Progenitor cell of endocrine pancreas (in vitro differentiated cells): Measurements from ENCODE around the gene BMP2K. TPM values are rescaled to one million over a fixed set of nuclear protein-coding genes. Genes with fewer than 3 reads are reported as not detected.

Experiments used
- DNase-seq: peaks from one replicate; pipeline ENCODE4 v3.0.0; 2021; ENCODE audit warnings: low spot score; ENCODE audit not compliant: unreplicated experiment
- H3K27ac Mint-ChIP-seq: 2 replicates; pipeline ENCODE4 v1.8.0; 2021; ENCODE audit warnings: mild to moderate bottlenecking, moderate library complexity, mixed read lengths
- H3K27me3 Mint-ChIP-seq: 2 replicates; pipeline ENCODE4 v1.8.0; 2021; ENCODE audit warnings: mixed read lengths
- H3K36me3 Mint-ChIP-seq: 2 replicates; pipeline ENCODE4 v1.8.0; 2022; ENCODE audit warnings: mixed read lengths; ENCODE audit not compliant: insufficient read depth
- H3K4me1 Mint-ChIP-seq: 2 replicates; pipeline ENCODE4 v1.8.0; 2021; ENCODE audit warnings: low read depth, mixed read lengths
- H3K4me3 Mint-ChIP-seq: 2 replicates; pipeline ENCODE4 v1.8.0; 2021; ENCODE audit warnings: low read depth, mild to moderate bottlenecking, moderate library complexity, mixed read lengths
- H3K9me3 Mint-ChIP-seq: 2 replicates; pipeline ENCODE4 v1.8.0; 2021; ENCODE audit warnings: low read depth, mixed read lengths
- CTCF ChIP-seq: fragments of 200-600 bp; sonication (generic); IDR thresholded peaks from one replicate; pipeline ENCODE4 v1.5.0; 2021; ENCODE audit warnings: antibody characterized with exemption, mild to moderate bottlenecking; ENCODE audit not compliant: unreplicated experiment
- total RNA-seq: library from RNA; stranded (reverse); gene quantifications from 2 replicates; pipeline ENCODE4 v1.2.1, GENCODE V29; 2021

The BMP2K gene
- total RNA-seq, 1 donor from 2014 or later, result 32.5 TPM

GRCh38 chr4:78763763-78764387 is 12.3 kb upstream of the BMP2K start:
- Mint-ChIP-seq H3K36me3 (no peaks in the 10 kb centered on the region), H3K27me3 (no peaks in the 10 kb centered on the region), H3K4me3 (no peak overlapping the region), H3K9me3 (no peaks in the 10 kb centered on the region), H3K4me1 (peaks cover 1% of the 10 kb centered on the region), H3K27ac (no peak overlapping the region)
- no peak for DNase-seq
- TF ChIP-seq CTCF, result no peak

- no peaks in the 10 kb centered on the region for H3K9me3 Mint-ChIP-seq
- DNase-seq, result no peak
- no peak overlapping the region for H3K27ac Mint-ChIP-seq
- no peaks in the 10 kb centered on the region for H3K36me3 Mint-ChIP-seq
- no peaks in the 10 kb centered on the region for H3K27me3 Mint-ChIP-seq
- no peak for TF ChIP-seq CTCF
- H3K4me3 Mint-ChIP-seq, result no peak overlapping the region
- H3K4me1 Mint-ChIP-seq, result peaks cover 1% of the 10 kb centered on the region
These were observed 11.6 kb upstream of the BMP2K start for GRCh38 chr4:78764498-78764961.

GRCh38 chr4:78765432-78766006 is 10.6 kb upstream of the BMP2K start:
- TF ChIP-seq CTCF, result no peak
- no peaks in the 10 kb centered on the region for H3K36me3 Mint-ChIP-seq
- no peaks in the 10 kb centered on the region for H3K9me3 Mint-ChIP-seq
- H3K4me3 Mint-ChIP-seq, result no peak overlapping the region
- no peaks in the 10 kb centered on the region for H3K27me3 Mint-ChIP-seq
- H3K4me1 Mint-ChIP-seq, result peaks cover 1% of the 10 kb centered on the region
- H3K27ac Mint-ChIP-seq, result no peak overlapping the region
- no peak for DNase-seq

- Mint-ChIP-seq H3K27ac (no peak overlapping the region), H3K27me3 (no peaks in the 10 kb centered on the region), H3K4me1 (peaks cover 1% of the 10 kb centered on the region), H3K9me3 (no peaks in the 10 kb centered on the region), H3K4me3 (no peak overlapping the region), H3K36me3 (no peaks in the 10 kb centered on the region)
- TF ChIP-seq CTCF, result no peak
- no peak for DNase-seq
These were observed 10.1 kb upstream of the BMP2K start for GRCh38 chr4:78766026-78766425.

GRCh38 chr4:78766650-78767049 is 9.5 kb upstream of the BMP2K start:
- DNase-seq, result no peak
- TF ChIP-seq CTCF, result no peak
- H3K4me3 Mint-ChIP-seq, result no peak overlapping the region
- H3K27ac Mint-ChIP-seq, result no peak overlapping the region
- no peaks in the 10 kb centered on the region for H3K27me3 Mint-ChIP-seq
- no peaks in the 10 kb centered on the region for H3K36me3 Mint-ChIP-seq
- peaks cover 1% of the 10 kb centered on the region for H3K4me1 Mint-ChIP-seq
- no peaks in the 10 kb centered on the region for H3K9me3 Mint-ChIP-seq
